Adipose tissue (tissue), 3 donors: ENCODE measurements around the gene MAST2. TPM values are rescaled to one million over a fixed set of nuclear protein-coding genes. Genes with fewer than 3 reads are reported as not detected.
"Not testable (repeated sequence)": the region's sequence is repeated elsewhere in the genome, so short reads cannot be mapped to it uniquely, and the experiment has no call there.

ENCODE experiments used
- H3K27ac ChIP-seq: one replicate; pipeline ENCODE4 v1.5.1; 2013; ENCODE audit warnings: low read depth, low read length
- whole genome bisulfite sequencing, 3 donors: extraction: QIAGEN DNeasy Blood & Tissue Kit; methylation state at CpG; one replicate each; pipeline ENCODE4 v1.1.7; 2013; 5-methylcytosine and 5-hydroxymethylcytosine counted together
- polyA plus RNA-seq, 3 donors: library from polyadenylated mRNA; stranded (reverse); fragments of 200-250 nt; gene quantifications; one replicate each; pipeline ENCODE4 v1.2.3, GENCODE V29; 2013
- donor health status: healthy with polysubstance abuse.
- donor health status: Bipolar disorder and iron deficiency.
- donor health status: healthy.

The MAST2 gene
- polyA plus RNA-seq, 3 donors: 4.4 to 11.4 (median 7.7) TPM

- H3K27ac ChIP-seq: no peak overlapping the region
- 98 to 100% (median 99%) methylated on average over 2 of the region's 2 CpGs for WGBS, 3 donors
Observed at GRCh38 chr1:46021046-46021996, 217.9 kb downstream of the MAST2 start.

- WGBS, 3 donors: 84 to 93% (median 90%) methylated on average over 3 of the region's 3 CpGs
- H3K27ac ChIP-seq: no peak overlapping the region
Observed at GRCh38 chr1:46026531-46026930, 223.1 kb downstream of the MAST2 start.

GRCh38 chr1:46027788-46028573 is 224.6 kb downstream of the MAST2 start:
- H3K27ac ChIP-seq: no peak overlapping the region
- 94 to 96% (median 95%) methylated on average over 8 of the region's 8 CpGs for WGBS, 3 donors

GRCh38 chr1:46030074-46030870 is 226.9 kb downstream of the MAST2 start:
- WGBS, 3 donors: 96 to 97% (median 96%) methylated on average over 18 of the region's 18 CpGs
- H3K27ac ChIP-seq: no peak overlapping the region

GRCh38 chr1:46030876-46031660 is 227.7 kb downstream of the MAST2 start:
- WGBS, 3 donors: 73 to 94% (median 92%) methylated on average over 26 of the region's 26 CpGs
- no peak overlapping the region for H3K27ac ChIP-seq

- WGBS, 3 donors: 89 to 90% (median 89%) methylated on average over 27 of the region's 27 CpGs
- H3K27ac ChIP-seq: no peak overlapping the region
Observed at GRCh38 chr1:46034601-46035516, 231.4 kb downstream of the MAST2 start.

- 25 to 31% (median 30%) methylated on average over 11 of the region's 11 CpGs for WGBS, 3 donors
- no peak overlapping the region for H3K27ac ChIP-seq
Observed at GRCh38 chr1:46036894-46037839, 233.8 kb downstream of the MAST2 start.

- H3K27ac ChIP-seq: no peak overlapping the region
- WGBS, 3 donors: 24 to 62% (median 32%) methylated on average over 4 of the region's 4 CpGs
Observed at GRCh38 chr1:46039571-46040052, 236.2 kb downstream of the MAST2 start.

- no peak overlapping the region for H3K27ac ChIP-seq
- WGBS, 3 donors: 83 to 90% (median 83%) methylated on average over 2 of the region's 2 CpGs
Observed at GRCh38 chr1:46041551-46041950, 238.1 kb downstream of the MAST2 start.

- H3K27ac ChIP-seq: no peak overlapping the region
Observed at GRCh38 chr1:46041974-46042373, 238.6 kb downstream of the MAST2 start.

- no peak overlapping the region for H3K27ac ChIP-seq
- WGBS, 3 donors: 56 to 79% (median 56%) methylated on average over 11 of the region's 11 CpGs
Observed at GRCh38 chr1:46043458-46044017, 240.1 kb downstream of the MAST2 start.

- 76 to 91% (median 87%) methylated on average over 5 of the region's 5 CpGs for WGBS, 3 donors
- no peak overlapping the region for H3K27ac ChIP-seq
Observed at GRCh38 chr1:46044116-46044515, 240.7 kb downstream of the MAST2 start.

GRCh38 chr1:46053734-46054133 is 250.3 kb downstream of the MAST2 start:
- no peak overlapping the region for H3K27ac ChIP-seq
- WGBS, 3 donors: 71 to 83% (median 71%) methylated on average over 2 of the region's 2 CpGs

- no peak overlapping the region for H3K27ac ChIP-seq
- 94 to 96% (median 96%) methylated on average over 5 of the region's 5 CpGs for WGBS, 3 donors
Observed at GRCh38 chr1:46056325-46056724, 252.9 kb downstream of the MAST2 start.

GRCh38 chr1:46057215-46057614 is 253.8 kb downstream of the MAST2 start:
- 67 to 82% (median 77%) methylated on average over 4 of the region's 4 CpGs for WGBS, 3 donors
- H3K27ac ChIP-seq: not testable (repeated sequence)
